Inflammatory macrophage treated with lipopolysaccharide for 4 hours (primary cell): ENCODE results near the gene VARS2.
"Not testable (repeated sequence)": the region's sequence is repeated elsewhere in the genome, so short reads cannot be mapped to it uniquely, and the experiment has no call there.

ENCODE experiments used
- DNase-seq: peaks from one replicate; pipeline ENCODE4 v3.0.0-alpha.2; 2020

Gene VARS2

DNA sequence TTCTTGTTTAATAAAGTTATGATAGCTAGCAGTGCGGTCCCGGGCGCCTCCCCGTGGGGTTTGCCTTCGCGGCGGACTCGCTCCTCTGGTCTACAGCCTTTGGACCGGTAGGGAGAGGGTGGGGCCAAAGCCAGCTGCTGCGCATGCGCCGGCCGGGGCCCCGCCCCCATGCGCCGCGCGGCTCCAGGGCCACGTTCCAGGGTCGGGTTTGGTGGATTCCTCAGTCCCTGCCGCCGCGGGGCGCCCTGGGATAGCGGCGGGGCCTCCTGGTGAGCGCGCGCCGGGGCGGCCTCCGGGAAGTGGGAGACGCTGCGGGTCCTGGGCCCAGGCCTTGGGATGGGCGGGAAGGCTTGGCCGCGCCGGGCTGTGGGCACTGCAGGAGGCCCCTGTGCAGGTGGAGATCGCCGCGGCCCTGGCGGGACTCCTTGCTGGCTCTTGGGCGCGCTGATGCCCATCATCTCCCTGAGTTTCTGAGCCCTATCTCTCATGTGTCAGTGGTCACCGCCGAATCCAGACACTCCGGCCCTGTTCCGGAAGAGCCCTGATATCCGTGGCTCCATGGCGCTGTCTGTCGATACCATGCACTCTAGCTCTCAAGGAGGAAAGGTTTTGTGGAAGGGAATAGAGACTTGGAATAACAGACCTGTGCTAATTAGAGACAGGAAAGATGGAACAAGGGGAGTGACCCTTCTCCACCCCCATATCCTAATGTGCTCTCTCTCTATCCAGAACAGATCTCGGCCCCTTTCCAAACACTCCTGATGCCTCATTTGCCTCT, at the start of gene VARS2:
Gene VARS2, plus strand, starts transcription at position 163 of the 778 bp plus-strand sequence. Its CDS starts 599 bp downstream, at position 762.
- peak; percentile 84 for DNase-seq

DNA sequence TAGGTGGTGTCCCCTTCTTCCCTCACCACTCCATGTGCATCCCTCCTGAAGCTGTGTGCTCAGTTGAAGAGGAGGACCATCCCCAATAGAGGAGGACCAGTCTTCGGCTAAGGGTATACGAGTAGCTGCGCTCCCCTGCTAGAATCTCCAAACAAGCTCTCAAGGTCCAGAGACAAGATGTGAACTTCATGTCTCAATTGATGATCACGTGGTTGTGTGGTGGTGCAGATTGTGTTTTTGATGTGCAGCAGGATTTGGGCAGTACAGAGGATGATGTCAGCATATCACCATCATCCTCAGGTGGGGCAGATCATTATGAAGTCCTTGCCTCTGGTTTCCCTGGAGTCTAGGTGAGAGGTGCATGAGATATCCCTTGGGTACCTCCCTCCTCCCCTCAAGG, 49.7 kb upstream of the VARS2 start:
- no peak for DNase-seq

DNA sequence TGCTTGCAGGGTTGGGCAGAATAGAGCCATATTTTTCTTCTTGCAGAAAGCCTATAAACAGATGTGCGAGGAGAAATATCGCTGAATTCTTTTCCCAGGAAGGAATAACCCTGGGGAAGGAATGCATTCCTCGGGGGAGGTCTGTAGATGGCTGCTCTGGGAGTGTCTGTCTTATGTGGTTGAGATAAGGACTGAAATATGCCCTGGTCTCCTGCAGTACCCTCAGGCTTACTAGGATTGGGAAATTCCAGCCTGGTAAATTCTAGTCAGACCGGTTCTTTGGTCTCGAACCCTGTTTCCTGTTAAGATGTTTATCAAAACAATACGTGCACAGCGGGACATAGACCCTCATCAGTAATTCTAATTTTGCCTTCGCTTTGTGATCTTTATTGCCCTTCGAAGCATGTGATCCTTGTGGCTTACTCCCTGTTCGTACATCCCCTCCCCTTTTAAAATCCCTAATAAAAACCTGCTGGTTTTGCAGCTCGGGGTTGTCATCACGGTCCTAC, 44.7 kb upstream of the VARS2 start:
- DNase-seq = not testable (repeated sequence)

DNA sequence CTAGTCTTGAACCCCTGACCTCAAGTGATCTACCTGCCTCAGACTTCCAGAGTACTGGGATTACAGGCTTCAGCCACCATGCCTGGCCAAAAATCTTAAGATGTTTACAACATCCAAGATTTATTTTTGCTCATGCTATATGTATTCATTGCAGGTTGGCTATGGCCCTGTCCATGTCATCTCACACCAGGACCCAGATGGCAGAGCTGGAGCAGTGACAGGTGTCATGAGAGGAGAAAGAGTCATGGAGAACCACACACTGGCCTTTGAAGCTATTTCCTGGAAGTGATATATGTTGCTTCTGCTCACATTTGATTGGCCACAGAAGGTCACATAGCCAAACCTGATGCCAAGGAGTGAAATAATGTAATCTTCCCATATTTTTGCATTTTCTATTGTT, 43.5 kb upstream of the VARS2 start:
- no peak for DNase-seq

DNA sequence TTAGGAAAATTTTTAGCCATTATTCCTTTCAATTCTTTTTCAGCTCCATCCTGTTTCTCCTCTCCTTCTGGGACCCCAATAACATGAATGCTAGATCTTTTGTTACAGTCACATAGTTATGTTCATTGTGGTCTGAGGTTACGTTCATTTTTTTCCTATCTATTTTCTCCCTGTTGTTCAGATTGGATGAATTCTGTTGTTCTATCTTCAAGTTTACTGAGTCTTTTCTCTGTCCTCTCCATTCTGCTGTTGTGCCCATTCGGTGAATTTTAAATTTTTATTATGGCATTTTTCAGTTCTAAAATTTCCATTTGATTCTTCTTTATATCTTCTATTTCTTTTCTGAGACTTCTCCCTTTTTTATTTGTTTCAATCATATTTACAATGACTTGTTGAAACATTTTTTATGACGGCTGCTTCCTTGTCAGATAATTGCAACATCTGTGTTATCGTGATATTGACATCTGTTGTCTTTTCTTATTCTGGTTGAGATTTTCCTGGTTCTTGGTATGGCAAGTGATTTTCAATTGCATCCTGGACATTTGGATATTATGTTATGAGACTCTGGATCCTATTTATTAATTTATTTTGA, 42.4 kb upstream of the VARS2 start:
- DNase-seq = no peak

DNA sequence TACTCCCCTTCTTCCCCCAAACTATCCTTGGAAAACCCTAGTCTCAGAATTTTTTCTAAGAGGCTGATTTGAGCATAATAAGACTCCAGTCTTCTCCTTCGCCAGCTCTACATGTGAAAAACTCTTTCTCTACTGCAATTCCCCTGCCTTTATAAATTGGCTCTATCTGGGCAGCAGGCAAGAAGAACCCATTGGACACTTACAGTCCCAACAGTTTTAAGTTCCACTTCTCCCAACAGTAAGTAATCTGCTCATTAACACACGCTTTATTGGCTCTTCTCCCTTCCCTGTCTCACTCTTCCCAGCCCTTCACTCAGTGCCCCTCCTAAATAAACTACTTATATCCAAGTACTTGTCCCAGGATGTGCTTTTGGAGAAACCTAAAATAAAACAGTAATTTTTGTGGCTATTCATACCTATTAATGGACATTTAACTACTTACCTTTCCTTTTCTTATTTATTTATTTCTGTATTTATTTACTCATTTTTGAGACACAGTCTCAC, 40.8 kb upstream of the VARS2 start:
- no peak for DNase-seq

DNA sequence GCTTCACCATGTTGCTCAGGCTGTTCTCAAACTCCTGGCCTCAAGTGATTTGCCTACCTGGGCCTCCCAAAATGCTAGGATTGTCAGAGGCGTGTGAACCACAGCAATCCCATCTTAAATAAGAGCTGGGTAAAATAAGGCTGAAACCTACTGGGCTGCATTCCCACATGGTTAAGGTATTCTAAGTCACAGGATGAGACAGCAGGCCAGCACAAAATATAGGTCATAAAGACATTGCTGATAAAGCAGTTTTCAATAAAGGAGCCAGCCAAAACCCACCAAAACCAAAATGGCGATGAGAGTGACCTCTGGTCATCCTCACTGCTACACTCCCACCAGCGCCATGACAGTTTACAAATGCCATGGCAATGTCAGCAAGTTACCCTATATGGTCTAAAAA, 40.2 kb upstream of the VARS2 start:
- DNase-seq = not testable (repeated sequence)

DNA sequence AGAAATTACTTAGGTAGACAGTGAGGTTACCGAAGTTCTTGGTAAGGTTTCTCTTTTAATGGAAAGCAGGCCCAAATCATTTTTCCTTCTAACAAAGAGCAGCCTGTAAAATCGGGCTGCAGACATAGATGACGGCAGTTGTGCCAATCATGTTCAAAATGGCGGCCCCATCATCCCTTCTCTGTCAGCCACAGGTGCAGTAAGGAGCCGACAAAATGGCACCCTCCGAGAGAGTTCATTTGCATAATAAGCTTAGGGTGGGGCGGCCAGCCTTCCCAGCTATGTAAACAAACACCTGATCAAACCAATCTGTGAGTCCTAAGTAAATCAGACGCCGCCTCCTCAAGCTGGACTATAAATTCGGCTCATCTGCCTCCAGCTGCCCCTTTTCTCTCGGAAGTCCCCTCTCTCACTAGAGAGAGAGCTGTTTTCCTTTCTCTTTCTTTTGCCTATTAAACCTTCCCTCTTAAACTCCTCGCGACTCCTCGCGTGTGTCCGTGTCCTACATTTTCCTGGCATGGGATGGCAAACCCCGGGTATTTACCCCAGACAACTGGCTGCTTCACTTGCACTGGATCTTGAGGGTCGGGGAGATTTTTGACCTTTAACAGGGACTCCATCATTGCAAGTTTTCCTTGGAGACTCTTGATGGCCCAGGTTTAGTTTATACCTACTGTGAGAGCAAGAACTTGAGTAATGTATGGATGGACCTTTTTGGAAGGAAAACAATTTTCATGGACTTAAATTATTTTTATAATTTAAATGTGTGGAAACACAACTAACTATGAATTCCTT, 38.6 kb upstream of the VARS2 start:
- DNase-seq = no peak

DNA sequence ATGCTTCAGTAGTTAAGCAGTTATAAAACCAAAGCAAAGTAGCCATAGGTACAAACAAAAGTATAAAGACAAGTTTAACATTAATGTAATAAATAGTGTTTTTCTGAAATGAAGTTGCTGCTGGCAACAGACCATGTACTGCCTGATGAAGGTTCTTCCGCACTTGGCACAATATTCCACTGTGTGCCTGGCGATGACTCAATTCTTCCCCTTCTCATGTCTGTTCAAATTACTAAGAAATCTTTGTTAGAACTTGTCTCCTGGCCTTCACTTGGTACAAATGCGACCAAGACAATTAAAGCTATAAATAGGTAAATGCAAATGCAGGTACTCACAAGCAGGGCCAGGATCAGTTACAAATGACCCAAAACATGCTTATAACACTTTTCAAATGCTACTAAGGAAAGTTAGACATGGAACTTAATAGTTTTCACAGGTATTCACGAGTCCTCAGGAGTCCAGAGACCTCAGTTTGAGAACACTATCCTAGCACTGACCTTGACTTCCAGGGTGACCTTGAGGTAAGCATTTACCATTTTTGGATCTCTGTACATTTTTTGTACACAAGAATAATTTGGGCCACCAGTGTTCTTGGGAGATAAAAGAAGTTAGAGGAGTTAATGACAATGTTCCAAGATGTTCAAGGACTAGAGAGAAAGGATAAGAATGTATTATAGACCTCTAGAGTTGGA, 37.9 kb upstream of the VARS2 start:
- DNase-seq = peak; percentile 11

DNA sequence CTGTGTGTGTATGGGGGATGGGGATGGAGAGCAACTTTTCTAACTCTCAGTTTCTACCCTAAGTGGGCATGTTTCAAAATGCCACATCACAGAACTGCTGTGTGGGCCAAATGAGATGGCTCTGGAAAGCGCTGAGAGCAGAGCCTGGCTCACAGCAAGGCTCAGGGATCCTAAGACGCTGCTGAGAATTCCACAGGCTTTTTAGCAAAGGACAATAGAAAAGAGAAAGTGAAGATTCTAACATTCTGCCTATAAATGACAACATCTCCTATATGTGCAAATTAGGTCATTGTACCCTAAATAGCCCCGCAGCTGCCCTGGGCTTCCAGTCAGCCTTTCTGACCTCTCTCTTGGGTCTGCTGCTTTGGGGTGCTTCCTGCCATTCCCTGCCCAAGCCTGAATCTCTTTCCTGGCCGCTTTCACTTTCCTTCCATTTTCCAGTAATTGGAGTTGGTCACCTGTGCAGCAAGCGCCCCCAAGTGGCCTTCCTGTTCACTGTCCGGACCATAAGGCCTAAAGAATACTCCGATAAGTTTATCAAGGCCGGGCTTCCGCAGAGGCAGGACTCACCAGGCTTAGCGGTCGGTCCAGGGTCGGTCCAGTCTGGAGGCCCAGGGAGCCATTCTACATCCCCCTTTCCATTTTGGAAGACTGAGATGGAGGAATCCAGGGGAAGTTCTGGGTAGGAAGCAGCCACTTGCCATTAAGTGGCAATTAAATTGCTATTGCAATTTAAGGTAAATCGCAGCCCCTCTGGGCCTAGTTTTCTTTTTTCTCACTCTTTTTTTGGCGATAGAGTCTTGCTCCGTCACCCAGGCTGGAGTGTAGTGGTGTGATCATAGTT, 36.4 kb upstream of the VARS2 start:
- peak; percentile 87 for DNase-seq

DNA sequence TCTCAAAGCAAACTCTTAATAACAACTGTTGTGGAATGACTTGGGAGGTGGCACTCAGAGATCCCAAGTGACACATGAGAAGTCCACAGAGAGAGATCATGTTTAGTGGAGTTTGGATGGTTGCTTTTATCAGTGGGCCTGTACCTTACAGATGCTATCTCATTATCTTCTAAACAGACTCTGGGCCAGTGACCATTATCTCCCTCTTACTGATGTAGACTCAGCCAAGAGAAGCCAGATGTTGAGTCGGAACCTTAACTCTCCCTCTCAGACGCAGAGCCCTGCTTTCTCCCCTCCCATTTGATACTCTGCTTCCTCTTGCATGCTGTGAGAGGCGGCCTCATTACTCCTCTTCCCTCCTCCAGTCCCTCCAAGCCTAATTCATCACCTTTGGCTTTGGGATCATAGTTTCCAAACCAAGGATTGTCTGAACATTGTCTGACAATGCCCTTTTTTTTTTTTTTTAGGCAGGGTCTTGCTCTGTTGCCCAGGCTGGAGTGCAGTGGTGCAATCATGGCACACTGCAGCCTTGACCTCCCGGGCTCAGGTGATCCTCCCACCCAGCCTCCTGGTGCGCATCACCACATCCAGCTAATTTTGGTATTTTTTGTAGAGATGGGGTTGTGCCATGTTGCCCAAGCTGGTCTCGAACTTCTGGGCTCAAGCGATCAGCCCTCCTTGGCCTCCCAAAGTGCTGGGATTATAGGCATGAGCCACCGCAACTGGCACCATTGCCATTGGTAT, 34.2 kb upstream of the VARS2 start:
- DNase-seq = no peak

DNA sequence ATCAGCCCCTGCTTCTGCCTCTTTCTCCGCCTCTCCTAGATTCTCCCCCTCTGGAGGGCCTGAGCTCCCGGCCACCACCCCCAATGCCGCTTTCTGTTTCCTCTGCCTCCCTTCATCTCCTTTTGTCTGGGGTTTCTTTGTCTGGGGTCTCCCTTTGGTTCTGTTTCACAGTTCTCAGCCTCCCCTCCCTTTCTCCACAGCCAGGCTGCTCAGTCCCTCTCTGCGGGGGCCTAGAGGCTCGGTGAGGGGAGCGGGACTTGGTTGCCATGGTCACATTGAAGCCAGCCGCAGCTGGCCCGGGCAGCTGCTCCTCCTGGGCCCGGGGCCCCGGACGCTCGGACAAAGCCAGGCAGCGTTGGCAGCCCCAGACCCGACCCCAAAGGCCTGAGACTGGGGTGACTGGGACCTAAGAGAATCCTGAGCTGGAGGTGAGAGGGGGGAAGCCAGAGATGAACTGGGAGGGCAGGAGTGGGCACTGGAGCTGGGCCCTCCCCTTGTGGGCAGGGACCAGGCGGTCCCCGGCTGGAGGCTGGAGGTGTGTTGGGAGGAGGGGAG, 33.3 kb upstream of the VARS2 start:
- DNase-seq = no peak

DNA sequence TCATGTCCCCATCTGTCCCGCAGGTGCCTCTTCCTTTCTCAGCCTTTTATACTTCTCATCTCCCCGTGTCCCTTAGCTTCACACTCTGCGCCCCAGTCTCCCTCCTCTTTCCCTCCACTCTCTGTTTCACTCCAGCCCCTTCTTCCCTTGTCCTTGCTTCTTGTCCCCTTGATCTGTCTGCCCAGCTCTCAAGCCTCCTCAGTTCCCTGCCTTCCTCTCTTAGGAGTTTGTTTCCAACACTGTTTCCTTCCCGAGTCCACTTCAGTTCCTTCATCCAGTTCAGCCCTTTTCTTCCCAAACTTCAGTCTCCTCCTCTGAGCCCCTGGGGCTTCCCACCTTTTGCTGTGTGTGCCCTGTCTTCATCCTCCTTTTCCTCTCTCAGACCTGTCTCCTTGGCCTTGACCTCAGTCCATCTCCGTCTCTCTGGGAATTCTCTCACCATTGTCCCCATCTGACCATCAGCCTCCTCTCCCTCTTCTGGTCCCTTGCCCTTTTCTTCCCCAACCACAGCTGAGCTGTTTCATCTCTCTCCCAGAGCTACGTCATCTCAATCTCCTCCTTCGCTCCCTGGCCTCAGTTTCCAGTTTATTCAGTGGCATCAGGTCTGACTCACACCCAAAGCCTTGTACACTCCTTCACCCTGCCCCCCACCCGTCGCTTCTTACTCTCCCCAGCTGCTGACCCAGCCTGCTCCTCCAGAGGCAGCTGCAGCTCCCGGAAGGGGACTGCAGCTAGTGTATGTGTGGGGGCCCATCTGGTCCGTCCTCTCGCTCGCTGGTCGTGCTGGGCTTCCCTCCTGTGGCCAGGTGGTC, 32.4 kb upstream of the VARS2 start:
- no peak for DNase-seq

DNA sequence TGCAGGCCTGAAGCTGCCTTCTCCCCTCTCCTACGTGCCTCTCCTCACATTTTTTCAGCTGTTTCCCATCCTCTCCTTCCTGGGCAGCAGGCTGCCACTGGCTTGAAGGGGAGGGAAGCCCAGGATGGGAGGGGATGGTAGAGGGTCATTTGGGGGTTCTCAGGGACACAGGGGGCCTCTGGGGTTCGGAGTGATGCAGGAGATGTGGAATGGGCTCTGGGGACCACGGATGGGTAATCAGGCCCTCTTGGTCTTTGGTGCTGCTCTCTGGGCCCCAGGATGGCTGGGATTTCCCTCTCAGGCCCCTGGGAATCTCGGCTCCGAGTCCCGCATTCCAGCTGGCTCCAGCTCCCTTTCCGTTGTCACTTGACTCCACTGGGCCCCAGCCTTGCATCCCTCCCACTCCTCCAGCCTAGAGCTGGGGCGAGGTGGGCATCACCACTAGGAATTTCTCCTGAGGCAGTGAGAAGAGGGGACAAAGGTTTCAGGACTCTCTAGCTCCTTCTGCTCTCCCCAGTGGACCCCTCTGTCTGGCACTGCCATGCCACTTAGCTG, 31.8 kb upstream of the VARS2 start:
- no peak for DNase-seq

DNA sequence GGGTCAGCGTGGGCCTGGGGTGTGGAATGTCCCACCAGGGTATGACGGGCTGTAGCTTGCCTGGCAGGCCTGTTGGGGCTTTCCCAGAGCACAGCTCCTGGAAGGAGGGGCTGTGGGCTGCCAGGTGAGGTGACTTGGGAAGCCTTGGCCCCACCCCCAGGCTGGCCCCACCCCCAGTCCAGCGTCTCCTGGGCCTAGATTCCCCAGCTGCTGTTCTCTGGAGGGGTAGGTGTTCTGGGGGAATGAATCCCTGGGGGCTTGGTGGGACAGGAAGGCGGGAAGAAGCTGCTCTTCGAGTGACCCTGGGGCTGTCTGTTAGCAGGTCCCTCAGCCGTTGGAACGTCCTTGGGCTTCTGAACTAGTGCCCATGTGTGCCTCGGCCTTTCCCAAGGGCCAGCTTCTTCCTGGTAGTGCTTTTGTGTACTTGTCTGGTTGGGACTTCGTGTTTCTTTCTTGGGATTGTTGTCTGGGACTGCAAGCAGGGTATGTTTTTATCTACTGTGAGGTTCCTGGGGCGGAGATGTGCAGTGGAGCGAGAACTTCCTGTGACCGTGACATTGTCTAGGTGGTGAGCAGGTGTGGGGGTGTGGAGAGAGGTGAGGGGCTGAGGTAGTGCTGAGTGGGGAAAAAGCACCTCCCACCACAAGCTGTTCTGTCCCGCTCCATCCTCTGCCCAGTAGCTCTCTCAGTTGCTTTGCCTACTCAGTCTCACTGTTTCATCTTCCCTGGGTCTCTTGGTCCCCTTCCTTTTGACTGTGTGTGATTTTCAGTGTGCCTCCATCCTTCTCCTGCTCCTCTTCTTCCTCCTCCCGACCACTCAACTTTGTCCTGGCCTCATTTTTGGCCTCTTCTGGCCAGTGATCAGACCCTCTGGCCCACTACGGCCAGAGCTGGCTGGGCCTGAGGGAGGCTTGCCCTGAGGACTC, 31.0 kb upstream of the VARS2 start:
- DNase-seq = no peak

DNA sequence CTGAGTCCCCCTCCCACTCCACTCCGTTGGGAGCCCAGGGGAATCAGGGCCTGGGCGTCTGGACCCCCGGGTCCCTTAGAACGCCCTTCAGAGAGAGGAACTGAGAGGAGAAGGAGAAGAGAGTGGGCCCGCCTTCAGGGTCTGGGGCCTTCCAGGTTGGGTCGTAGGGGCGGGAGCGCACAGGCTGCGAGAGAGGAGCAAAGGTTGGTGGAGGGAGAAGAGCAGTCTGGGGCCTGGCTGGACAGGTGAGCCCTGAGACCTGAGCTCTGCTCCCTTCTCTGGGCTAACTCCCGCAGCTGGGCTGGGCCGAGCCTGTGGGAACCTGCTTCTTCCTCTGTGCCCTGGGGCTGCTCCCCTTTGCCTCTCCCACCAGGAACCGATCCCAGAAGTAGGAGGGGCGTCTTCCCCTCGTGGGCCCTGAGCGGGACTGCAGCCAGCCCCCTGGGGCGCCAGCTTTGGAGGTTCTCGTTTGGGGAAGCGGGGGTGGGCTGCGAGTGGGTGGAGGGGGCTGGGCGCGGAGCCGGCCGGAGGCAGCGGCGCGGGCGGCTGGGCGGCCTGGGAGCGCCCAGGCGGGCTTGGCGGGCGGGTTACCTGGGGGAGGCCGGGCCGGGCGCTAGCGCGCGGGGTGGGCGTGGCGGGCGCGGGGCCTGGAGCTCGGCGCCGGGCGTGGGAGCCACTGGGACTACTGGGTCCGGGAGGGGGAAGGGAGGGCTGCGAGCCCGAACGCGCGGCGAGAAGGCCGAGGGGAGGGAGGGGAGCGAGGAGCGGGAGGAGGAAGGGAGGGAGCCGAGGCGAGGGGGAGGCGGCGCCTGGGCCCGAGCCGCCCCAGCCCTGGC, 30.1 kb upstream of the VARS2 start, which contains the start of gene DDR1:
Gene DDR1, plus strand, starts transcription at position 835 of the 836 bp plus-strand sequence. CDS start 4,211 bp downstream, outside the sequence.
- peak; percentile 15 for DNase-seq
